IMR-90 (cell line): ENCODE measurements around the gene CLRN3. TPM values are rescaled to one million over a fixed set of nuclear protein-coding genes. Genes with fewer than 3 reads are reported as not detected.

ENCODE experiments used
- ATAC-seq: fragments of 200-7000 bp; cut with Tn5 transposase; 2 replicates; pipeline ENCODE4 v1.9.1; 2020; ENCODE audit warnings: low read depth, mild to moderate bottlenecking, moderate library complexity
- BruUV-seq: library from RNA; stranded (reverse); fragments of 400-500 nt; replicated peaks from 2 replicates; lab custom pipeline; 2021; lab: Mats Ljungman, UMichigan
- CTCF ChIA-PET: fragments of 300-600 bp; formaldehyde crosslinking; extraction: SDS; loops from one replicate; lab custom pipeline; 2021; ENCODE audit warnings: antibody characterized with exemption; lab: Yijun Ruan, JAX
- POLR2A ChIA-PET: fragments of 300-600 bp; sonication (Branson Sonifier 250); formaldehyde crosslinking; loops from one replicate; lab custom pipeline; 2022; ENCODE audit warnings: antibody characterized with exemption; ENCODE audit not compliant: unreplicated experiment; lab: Charles Lee
- DNase-seq: peaks from one replicate; pipeline ENCODE4 v3.0.0; 2013
- H2AFZ ChIP-seq: replicated peaks from 2 replicates; pipeline ENCODE3; 2013; ENCODE audit warnings: low read length, mild to moderate bottlenecking; ENCODE audit not compliant: poor library complexity
- H2AK5ac ChIP-seq: 2 replicates; pipeline ENCODE4 v1.6.1; 2013; ENCODE audit warnings: low read depth, low read length, inconsistent platforms
- H2AK9ac ChIP-seq: replicated peaks from 2 replicates; pipeline ENCODE3; 2013; ENCODE audit warnings: mild to moderate bottlenecking, low read depth, low read length, moderate library complexity; ENCODE audit not compliant: poor library complexity
- H2BK120ac ChIP-seq: 2 replicates; pipeline ENCODE4 v1.6.1; 2013; ENCODE audit warnings: low read depth, low read length, inconsistent platforms
- H2BK15ac ChIP-seq: 3 replicates; pipeline ENCODE4 v1.6.1; 2013; ENCODE audit warnings: low read depth, low read length, inconsistent platforms
- H2BK20ac ChIP-seq: 2 replicates; pipeline ENCODE4 v1.6.1; 2013; ENCODE audit warnings: low read depth, mild to moderate bottlenecking, inconsistent platforms, low read length, moderate library complexity
- H2BK5ac ChIP-seq: 2 replicates; pipeline ENCODE4 v1.6.1; 2013; ENCODE audit warnings: mild to moderate bottlenecking, low read depth, low read length, inconsistent platforms; ENCODE audit not compliant: poor library complexity, severe bottlenecking
- H3K14ac ChIP-seq: replicated peaks from 2 replicates; pipeline ENCODE4 v1.6.1; 2013; ENCODE audit warnings: low read depth, low read length, inconsistent platforms
- H3K18ac ChIP-seq: 2 replicates; pipeline ENCODE4 v1.6.1; 2013; ENCODE audit warnings: low read depth, low read length, control low read depth
- H3K23ac ChIP-seq: 2 replicates; pipeline ENCODE4 v1.6.1; 2013; ENCODE audit warnings: low read depth, low read length, inconsistent platforms
- H3K27ac ChIP-seq: 2 replicates; pipeline ENCODE4 v1.5.1; 2013; ENCODE audit warnings: mild to moderate bottlenecking, control low read depth, low read length; ENCODE audit not compliant: insufficient read depth
- H3K27me3 ChIP-seq: 2 replicates; pipeline ENCODE4 v1.6.1; 2013; ENCODE audit warnings: low read length; ENCODE audit not compliant: control insufficient read depth, insufficient read depth
- H3K36me3 ChIP-seq: 2 replicates; pipeline ENCODE4 v1.6.1; 2013; ENCODE audit warnings: low read length, mixed read lengths; ENCODE audit not compliant: control insufficient read depth, insufficient read depth
- H3K4ac ChIP-seq: 2 replicates; pipeline ENCODE4 v1.6.1; 2013; ENCODE audit warnings: low read depth, low read length, inconsistent platforms
- H3K4me1 ChIP-seq: 2 replicates; pipeline ENCODE4 v1.6.1; 2013; ENCODE audit warnings: low read length, mixed read lengths; ENCODE audit not compliant: control insufficient read depth, insufficient read depth
- H3K4me2 ChIP-seq: 2 replicates; pipeline ENCODE4 v1.6.1; 2013; ENCODE audit warnings: low read depth, mild to moderate bottlenecking, control low read depth, low read length, moderate library complexity
- H3K4me3 ChIP-seq: 2 replicates; pipeline ENCODE4 v1.5.1; 2013; ENCODE audit warnings: low read depth, mild to moderate bottlenecking, control low read depth, low read length, moderate library complexity; ENCODE audit not compliant: insufficient read depth
- H3K56ac ChIP-seq: 2 replicates; pipeline ENCODE4 v1.6.1; 2013; ENCODE audit warnings: low read length, inconsistent platforms; ENCODE audit not compliant: insufficient read depth; ENCODE audit errors: extremely low read depth
- H3K79me1 ChIP-seq, 2 experiments: 2 replicates each; pipeline ENCODE4 v1.6.1; 2013; ENCODE audit warnings: low read length in 2 of 2, inconsistent platforms in 1 of 2, low read depth in 1 of 2
- H3K9ac ChIP-seq: 2 replicates; pipeline ENCODE4 v1.6.1; 2013; ENCODE audit warnings: low read depth, low read length, control low read depth
- H3K9me1 ChIP-seq: 2 replicates; pipeline ENCODE4 v1.6.1; 2013; ENCODE audit warnings: low read length, inconsistent platforms; ENCODE audit not compliant: insufficient read depth
- H3K9me3 ChIP-seq: 2 replicates; pipeline ENCODE4 v1.6.1; 2013; ENCODE audit warnings: low read length; ENCODE audit not compliant: control insufficient read depth, insufficient read depth
- H4K20me1 ChIP-seq: 2 replicates; pipeline ENCODE4 v1.6.1; 2013; ENCODE audit warnings: low read length, inconsistent platforms; ENCODE audit not compliant: insufficient read depth
- H4K5ac ChIP-seq: 2 replicates; pipeline ENCODE4 v1.6.1; 2013; ENCODE audit warnings: mild to moderate bottlenecking, low read depth, low read length, control low read depth
- H4K8ac ChIP-seq, 2 experiments: 2 replicates each; pipeline ENCODE4 v1.6.1; 2013; ENCODE audit warnings: low read depth in 2 of 2, low read length in 2 of 2, control low read depth in 1 of 2, inconsistent platforms in 1 of 2
- H4K91ac ChIP-seq: 2 replicates; pipeline ENCODE4 v1.6.1; 2013; ENCODE audit warnings: low read depth, low read length, inconsistent platforms; ENCODE audit not compliant: insufficient read depth
- BHLHE40 ChIP-seq: fragments of 150-350 bp; IDR thresholded peaks from 2 replicates; pipeline ENCODE4 v1.6.1; 2016; ENCODE audit warnings: mild to moderate bottlenecking, low read depth, low read length
- CHD1 ChIP-seq: IDR thresholded peaks from 2 replicates; pipeline ENCODE4 v1.6.1; 2012; ENCODE audit warnings: low read depth, low read length, improper control_type of control experiment
- FOS ChIP-seq: fragments of 150-350 bp; IDR thresholded peaks from 2 replicates; pipeline ENCODE4 v1.6.1; 2016; ENCODE audit warnings: low read depth, low read length
- NFE2L2 ChIP-seq: fragments of 150-350 bp; IDR thresholded peaks from 2 replicates; pipeline ENCODE4 v1.6.1; 2016; ENCODE audit warnings: low read depth, mild to moderate bottlenecking, low read length
- RAD21 ChIP-seq: IDR thresholded peaks from 2 replicates; pipeline ENCODE4 v1.6.1; 2012; ENCODE audit warnings: low read length, improper control_type of control experiment
- RCOR1 ChIP-seq: IDR thresholded peaks from 2 replicates; pipeline ENCODE4 v1.6.1; 2012; ENCODE audit warnings: mild to moderate bottlenecking, low read length, improper control_type of control experiment; ENCODE audit not compliant: insufficient replicate concordance
- RFX5 ChIP-seq: IDR thresholded peaks from 2 replicates; pipeline ENCODE4 v1.8.0; 2012; ENCODE audit warnings: low read depth, mild to moderate bottlenecking, low read length, moderate library complexity
- whole genome bisulfite sequencing, 2 experiments: methylation state at CpG; one replicate each; pipeline versions ENCODE4 v1.1.5 to v1.1.7; 2013; ENCODE audit warnings: missing lambda C conversion rate in 2 of 2; ENCODE audit not compliant: insufficient read length in 1 of 2; ENCODE audit errors: extremely low coverage in 2 of 2; 5-methylcytosine and 5-hydroxymethylcytosine counted together
- dilution Hi-C: fragments of 300-500 bp; cut with HindIII; formaldehyde crosslinking; loops from one replicate; pipeline ENCODE4 v1.14.3; 2018; ENCODE audit warnings: low sequenced_read_pairs; ENCODE audit not compliant: unreplicated experiment
- in situ Hi-C: fragments of 300-500 bp; cut with MboI; formaldehyde crosslinking; loops from 3 replicates; pipeline ENCODE4 v1.14.3; 2019; ENCODE audit warnings: low sequenced_read_pairs, inconsistent platforms, mixed read lengths
- intact Hi-C: fragments of 100-400 bp; cut with micrococcal nuclease; formaldehyde crosslinking; loops from 2 replicates; pipeline ENCODE4 v1.10.0; 2022
- polyA plus RNA-seq, 3 experiments: library from polyadenylated mRNA; depleted of rRNA; stranded (reverse); fragments of >200 nt; gene quantifications; 2 replicates each; pipeline ENCODE4 v1.2.3, GENCODE V29; 2012; ENCODE audit warnings: low replicate concordance in 1 of 3
- total RNA-seq: library from RNA; depleted of rRNA; stranded (reverse); fragments of >200 nt; gene quantifications from 2 replicates; pipeline ENCODE4 v1.2.3, GENCODE V29; 2012
- TF ChIP-seq, protein P1 (sequence below): fragments of 150-350 bp; IDR thresholded peaks from 2 replicates; pipeline ENCODE4 v1.6.1; 2016; ENCODE audit warnings: low read depth, mild to moderate bottlenecking, low read length, moderate library complexity, borderline replicate concordance

CLRN3 gene
- total and polyA plus RNA-seq, 2 of the 4 experiments (the other 2 are of a cell fraction): not detected

GRCh38 chr10:127915324-127915723 is 22.6 kb upstream of the CLRN3 start:
- Histone ChIP-seq H3K9me3 (no peaks in the 10 kb centered on the region), H4K5ac (no peak overlapping the region), H3K4ac (no peak overlapping the region), H3K18ac (no peak overlapping the region), H3K27me3 (no peaks in the 10 kb centered on the region), H2AK9ac (no peak overlapping the region), H3K14ac (no peak overlapping the region), H3K79me1 (no peaks in the 10 kb centered on the region; a peak in 1 of 4 replicates), H2BK5ac (no peak overlapping the region), H3K9ac (no peak overlapping the region), H2BK15ac (no peak overlapping the region), H4K91ac (no peak overlapping the region), H3K27ac (no peak overlapping the region), H3K36me3 (no peaks in the 10 kb centered on the region), H3K4me1 (peaks cover 2% of the 10 kb centered on the region; the same call in 1 of the 2 replicates), H3K56ac (no peak overlapping the region), H2AFZ (no peak overlapping the region), H2BK120ac (no peak overlapping the region), H3K23ac (no peak overlapping the region), H4K8ac (no peak overlapping the region), H3K4me2 (no peak overlapping the region), H3K9me1 (no peaks in the 10 kb centered on the region; the same call in 1 of the 2 replicates), H2AK5ac (no peak overlapping the region), H4K20me1 (no peaks in the 10 kb centered on the region), H2BK20ac (no peak overlapping the region), H3K4me3 (no peak overlapping the region)
- no peak for DNase-seq
- TF ChIP-seq NFE2L2: no peak
- no peak for TF ChIP-seq BHLHE40
- TF ChIP-seq, protein P1, sequence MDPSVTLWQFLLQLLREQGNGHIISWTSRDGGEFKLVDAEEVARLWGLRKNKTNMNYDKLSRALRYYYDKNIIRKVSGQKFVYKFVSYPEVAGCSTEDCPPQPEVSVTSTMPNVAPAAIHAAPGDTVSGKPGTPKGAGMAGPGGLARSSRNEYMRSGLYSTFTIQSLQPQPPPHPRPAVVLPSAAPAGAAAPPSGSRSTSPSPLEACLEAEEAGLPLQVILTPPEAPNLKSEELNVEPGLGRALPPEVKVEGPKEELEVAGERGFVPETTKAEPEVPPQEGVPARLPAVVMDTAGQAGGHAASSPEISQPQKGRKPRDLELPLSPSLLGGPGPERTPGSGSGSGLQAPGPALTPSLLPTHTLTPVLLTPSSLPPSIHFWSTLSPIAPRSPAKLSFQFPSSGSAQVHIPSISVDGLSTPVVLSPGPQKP: no peak
- no peak for TF ChIP-seq CHD1
- no peak for TF ChIP-seq RFX5
- TF ChIP-seq RCOR1: no peak
- TF ChIP-seq RAD21: no peak
- no peak for TF ChIP-seq FOS
- in situ Hi-C loops (no loop called here), dilution Hi-C loops (no loop called here), intact Hi-C loops (no loop called here)
- BruUV-seq: no TSS peak
- ATAC-seq: no peak
- no CpG with 5 or more reads among the region's 4 CpGs for WGBS, 2 experiments
- ChIA-PET CTCF (no interaction called here), POLR2A (no interaction called here)
